SK-N-SH treated with all-trans-retinoic acid at 6 μM for 48 hours (cell line): ENCODE results near the gene SGMS2.

Experiments
- ATAC-seq: fragments of 200-7000 bp; cut with Tn5 transposase; 3 replicates; pipeline ENCODE4 v1.9.1; 2020; ENCODE audit warnings: mild to moderate bottlenecking, moderate library complexity
- ARNTL ChIP-seq: fragments of 450-650 bp; formaldehyde crosslinking; IDR thresholded peaks from 2 replicates; pipeline ENCODE4 v1.5.0; 2020; ENCODE audit warnings: low read depth, mild to moderate bottlenecking, moderate library complexity, borderline replicate concordance
- BACH2 ChIP-seq: fragments of 250-450 bp; sonication (Bioruptor Pico); IDR thresholded peaks from 2 replicates; pipeline ENCODE4 v1.9.0; 2021; ENCODE audit warnings: mild to moderate bottlenecking, borderline replicate concordance
- CSDC2 ChIP-seq: fragments of 250-450 bp; sonication (Bioruptor Pico); IDR thresholded peaks from 2 replicates; pipeline ENCODE4 v1.5.0; 2020; ENCODE audit warnings: mild to moderate bottlenecking, moderate library complexity
- GLIS3 ChIP-seq: fragments of 250-450 bp; sonication (Bioruptor Pico); IDR thresholded peaks from 2 replicates; pipeline ENCODE4 v1.5.0; 2020; ENCODE audit warnings: mild to moderate bottlenecking, moderate library complexity
- ISL1 ChIP-seq: fragments of 250-450 bp; sonication (Bioruptor Pico); IDR thresholded peaks from 2 replicates; pipeline ENCODE4 v2.1.2; 2022; ENCODE audit warnings: mild to moderate bottlenecking, moderate library complexity
- OSR1 ChIP-seq: fragments of 250-450 bp; sonication (Bioruptor Pico); IDR thresholded peaks from 2 replicates; pipeline ENCODE4 v1.8.0; 2022; ENCODE audit warnings: moderate library complexity, mild to moderate bottlenecking, inconsistent platforms
- PATZ1 ChIP-seq: fragments of 250-450 bp; sonication (Bioruptor Pico); IDR thresholded peaks from 2 replicates; pipeline ENCODE4 v1.8.0; 2020; ENCODE audit warnings: mild to moderate bottlenecking, moderate library complexity, borderline replicate concordance
- PPARA ChIP-seq: fragments of 250-450 bp; sonication (Bioruptor Pico); IDR thresholded peaks from 2 replicates; pipeline ENCODE4 v1.5.0; 2020; ENCODE audit warnings: mild to moderate bottlenecking, borderline replicate concordance
- RARB ChIP-seq: fragments of 250-450 bp; sonication (Bioruptor Pico); IDR thresholded peaks from 2 replicates; pipeline ENCODE4 v1.8.0; 2021; ENCODE audit warnings: mild to moderate bottlenecking, moderate library complexity
- SNAI2 ChIP-seq: fragments of 250-450 bp; sonication (Bioruptor Pico); IDR thresholded peaks from 2 replicates; pipeline ENCODE4 v1.5.0; 2020; ENCODE audit warnings: mild to moderate bottlenecking, moderate library complexity
- TCF4 ChIP-seq: fragments of 250-450 bp; sonication (Bioruptor Pico); IDR thresholded peaks from 2 replicates; pipeline ENCODE4 v1.8.0; 2021; ENCODE audit warnings: mild to moderate bottlenecking, moderate library complexity, borderline replicate concordance
- TOX ChIP-seq: fragments of 250-450 bp; sonication (Bioruptor Pico); IDR thresholded peaks from 2 replicates; pipeline ENCODE4 v1.8.0; 2021; ENCODE audit warnings: mild to moderate bottlenecking, moderate library complexity, borderline replicate concordance
- ZC3H10 ChIP-seq: fragments of 250-450 bp; sonication (Bioruptor Pico); IDR thresholded peaks from 2 replicates; pipeline ENCODE4 v1.5.1; 2021; ENCODE audit warnings: mild to moderate bottlenecking, moderate library complexity
- ZFP3 ChIP-seq: fragments of 250-450 bp; sonication (Bioruptor Pico); IDR thresholded peaks from 2 replicates; pipeline ENCODE4 v1.5.0; 2020; ENCODE audit warnings: mild to moderate bottlenecking, moderate library complexity
- ZFP30 ChIP-seq: fragments of 450-650 bp; formaldehyde crosslinking; IDR thresholded peaks from 2 replicates; pipeline ENCODE4 v1.5.0; 2022; ENCODE audit warnings: mild to moderate bottlenecking, moderate library complexity
- ZNF565 ChIP-seq: fragments of 450-650 bp; formaldehyde crosslinking; conservative IDR thresholded peaks from 2 replicates; pipeline ENCODE4 v1.5.0; 2020; ENCODE audit warnings: low read depth, mild to moderate bottlenecking, moderate library complexity
- ZNF70 ChIP-seq: fragments of 450-650 bp; formaldehyde crosslinking; IDR thresholded peaks from 2 replicates; pipeline ENCODE4 v1.5.0; 2020; ENCODE audit warnings: mild to moderate bottlenecking, moderate library complexity
- TF ChIP-seq, protein P1 (sequence below): fragments of 250-450 bp; sonication (Bioruptor Pico); IDR thresholded peaks from 2 replicates; pipeline ENCODE4 v1.8.0; 2021; ENCODE audit warnings: low read depth, mild to moderate bottlenecking, moderate library complexity, borderline replicate concordance
- TF ChIP-seq, protein P2 (sequence below): fragments of 250-450 bp; sonication (Bioruptor Pico); IDR thresholded peaks from 2 replicates; pipeline ENCODE4 v1.5.1; 2020; ENCODE audit warnings: low read depth, mild to moderate bottlenecking, moderate library complexity
- TF ChIP-seq, protein P3 (sequence below): fragments of 250-450 bp; sonication (Bioruptor Pico); IDR thresholded peaks from 2 replicates; pipeline ENCODE4 v1.5.1; 2021; ENCODE audit warnings: mild to moderate bottlenecking, moderate library complexity
- TF ChIP-seq, protein P4 (sequence below): fragments of 250-450 bp; sonication (Bioruptor Pico); IDR thresholded peaks from 2 replicates; pipeline ENCODE4 v1.5.0; 2020; ENCODE audit warnings: mild to moderate bottlenecking, moderate library complexity

The SGMS2 gene

DNA sequence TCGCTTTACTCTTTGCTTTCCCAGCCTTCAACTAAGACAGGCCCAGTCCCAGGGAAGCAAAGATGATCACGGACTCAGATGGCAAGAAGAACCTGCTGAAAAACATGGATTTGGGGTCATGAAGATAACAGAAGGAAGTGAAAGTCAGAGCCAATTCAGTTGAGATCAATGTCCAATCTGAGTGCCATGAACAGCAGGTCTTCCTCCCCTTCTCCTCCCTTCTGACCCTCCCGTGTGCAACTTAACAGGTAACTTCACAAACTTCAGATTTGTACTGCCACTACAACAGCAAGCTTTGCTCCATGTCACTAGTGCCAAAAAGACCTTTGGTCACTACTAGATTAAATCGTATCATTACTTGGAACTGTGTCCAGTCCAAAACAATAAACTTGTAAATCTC, 15.5 kb upstream of the SGMS2 start:
- TF ChIP-seq, protein P1, sequence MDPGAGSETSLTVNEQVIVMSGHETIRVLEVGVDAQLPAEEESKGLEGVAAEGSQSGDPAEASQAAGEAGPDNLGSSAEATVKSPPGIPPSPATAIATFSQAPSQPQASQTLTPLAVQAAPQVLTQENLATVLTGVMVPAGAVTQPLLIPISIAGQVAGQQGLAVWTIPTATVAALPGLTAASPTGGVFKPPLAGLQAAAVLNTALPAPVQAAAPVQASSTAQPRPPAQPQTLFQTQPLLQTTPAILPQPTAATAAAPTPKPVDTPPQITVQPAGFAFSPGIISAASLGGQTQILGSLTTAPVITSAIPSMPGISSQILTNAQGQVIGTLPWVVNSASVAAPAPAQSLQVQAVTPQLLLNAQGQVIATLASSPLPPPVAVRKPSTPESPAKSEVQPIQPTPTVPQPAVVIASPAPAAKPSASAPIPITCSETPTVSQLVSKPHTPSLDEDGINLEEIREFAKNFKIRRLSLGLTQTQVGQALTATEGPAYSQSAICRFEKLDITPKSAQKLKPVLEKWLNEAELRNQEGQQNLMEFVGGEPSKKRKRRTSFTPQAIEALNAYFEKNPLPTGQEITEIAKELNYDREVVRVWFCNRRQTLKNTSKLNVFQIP = no peak
- TF ChIP-seq ZNF70 (no peak), ARNTL (no peak), GLIS3 (CRISPR knock-in tag) (no peak), OSR1 (CRISPR knock-in tag) (no peak), ISL1 (CRISPR knock-in tag) (no peak), SNAI2 (CRISPR knock-in tag) (no peak), CSDC2 (CRISPR knock-in tag) (no peak), BACH2 (CRISPR knock-in tag) (no peak), ZC3H10 (CRISPR knock-in tag) (no peak), TOX (CRISPR knock-in tag) (no peak), ZFP30 (no peak), ZFP3 (CRISPR knock-in tag) (no peak), PPARA (no peak), PATZ1 (CRISPR knock-in tag) (no peak)
- TF ChIP-seq, protein P2, sequence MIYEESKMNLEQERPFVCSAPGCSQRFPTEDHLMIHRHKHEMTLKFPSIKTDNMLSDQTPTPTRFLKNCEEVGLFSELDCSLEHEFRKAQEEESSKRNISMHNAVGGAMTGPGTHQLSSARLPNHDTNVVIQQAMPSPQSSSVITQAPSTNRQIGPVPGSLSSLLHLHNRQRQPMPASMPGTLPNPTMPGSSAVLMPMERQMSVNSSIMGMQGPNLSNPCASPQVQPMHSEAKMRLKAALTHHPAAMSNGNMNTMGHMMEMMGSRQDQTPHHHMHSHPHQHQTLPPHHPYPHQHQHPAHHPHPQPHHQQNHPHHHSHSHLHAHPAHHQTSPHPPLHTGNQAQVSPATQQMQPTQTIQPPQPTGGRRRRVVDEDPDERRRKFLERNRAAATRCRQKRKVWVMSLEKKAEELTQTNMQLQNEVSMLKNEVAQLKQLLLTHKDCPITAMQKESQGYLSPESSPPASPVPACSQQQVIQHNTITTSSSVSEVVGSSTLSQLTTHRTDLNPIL = no peak
- TF ChIP-seq, protein P3, sequence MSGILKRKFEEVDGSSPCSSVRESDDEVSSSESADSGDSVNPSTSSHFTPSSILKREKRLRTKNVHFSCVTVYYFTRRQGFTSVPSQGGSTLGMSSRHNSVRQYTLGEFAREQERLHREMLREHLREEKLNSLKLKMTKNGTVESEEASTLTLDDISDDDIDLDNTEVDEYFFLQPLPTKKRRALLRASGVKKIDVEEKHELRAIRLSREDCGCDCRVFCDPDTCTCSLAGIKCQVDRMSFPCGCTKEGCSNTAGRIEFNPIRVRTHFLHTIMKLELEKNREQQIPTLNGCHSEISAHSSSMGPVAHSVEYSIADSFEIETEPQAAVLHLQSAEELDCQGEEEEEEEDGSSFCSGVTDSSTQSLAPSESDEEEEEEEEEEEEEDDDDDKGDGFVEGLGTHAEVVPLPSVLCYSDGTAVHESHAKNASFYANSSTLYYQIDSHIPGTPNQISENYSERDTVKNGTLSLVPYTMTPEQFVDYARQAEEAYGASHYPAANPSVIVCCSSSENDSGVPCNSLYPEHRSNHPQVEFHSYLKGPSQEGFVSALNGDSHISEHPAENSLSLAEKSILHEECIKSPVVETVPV (CRISPR knock-in tag) = no peak
- TF ChIP-seq, protein P4, sequence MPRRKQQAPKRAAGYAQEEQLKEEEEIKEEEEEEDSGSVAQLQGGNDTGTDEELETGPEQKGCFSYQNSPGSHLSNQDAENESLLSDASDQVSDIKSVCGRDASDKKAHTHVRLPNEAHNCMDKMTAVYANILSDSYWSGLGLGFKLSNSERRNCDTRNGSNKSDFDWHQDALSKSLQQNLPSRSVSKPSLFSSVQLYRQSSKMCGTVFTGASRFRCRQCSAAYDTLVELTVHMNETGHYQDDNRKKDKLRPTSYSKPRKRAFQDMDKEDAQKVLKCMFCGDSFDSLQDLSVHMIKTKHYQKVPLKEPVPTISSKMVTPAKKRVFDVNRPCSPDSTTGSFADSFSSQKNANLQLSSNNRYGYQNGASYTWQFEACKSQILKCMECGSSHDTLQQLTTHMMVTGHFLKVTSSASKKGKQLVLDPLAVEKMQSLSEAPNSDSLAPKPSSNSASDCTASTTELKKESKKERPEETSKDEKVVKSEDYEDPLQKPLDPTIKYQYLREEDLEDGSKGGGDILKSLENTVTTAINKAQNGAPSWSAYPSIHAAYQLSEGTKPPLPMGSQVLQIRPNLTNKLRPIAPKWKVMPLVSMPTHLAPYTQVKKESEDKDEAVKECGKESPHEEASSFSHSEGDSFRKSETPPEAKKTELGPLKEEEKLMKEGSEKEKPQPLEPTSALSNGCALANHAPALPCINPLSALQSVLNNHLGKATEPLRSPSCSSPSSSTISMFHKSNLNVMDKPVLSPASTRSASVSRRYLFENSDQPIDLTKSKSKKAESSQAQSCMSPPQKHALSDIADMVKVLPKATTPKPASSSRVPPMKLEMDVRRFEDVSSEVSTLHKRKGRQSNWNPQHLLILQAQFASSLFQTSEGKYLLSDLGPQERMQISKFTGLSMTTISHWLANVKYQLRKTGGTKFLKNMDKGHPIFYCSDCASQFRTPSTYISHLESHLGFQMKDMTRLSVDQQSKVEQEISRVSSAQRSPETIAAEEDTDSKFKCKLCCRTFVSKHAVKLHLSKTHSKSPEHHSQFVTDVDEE (CRISPR knock-in tag) = no peak
- no peak for ATAC-seq

DNA sequence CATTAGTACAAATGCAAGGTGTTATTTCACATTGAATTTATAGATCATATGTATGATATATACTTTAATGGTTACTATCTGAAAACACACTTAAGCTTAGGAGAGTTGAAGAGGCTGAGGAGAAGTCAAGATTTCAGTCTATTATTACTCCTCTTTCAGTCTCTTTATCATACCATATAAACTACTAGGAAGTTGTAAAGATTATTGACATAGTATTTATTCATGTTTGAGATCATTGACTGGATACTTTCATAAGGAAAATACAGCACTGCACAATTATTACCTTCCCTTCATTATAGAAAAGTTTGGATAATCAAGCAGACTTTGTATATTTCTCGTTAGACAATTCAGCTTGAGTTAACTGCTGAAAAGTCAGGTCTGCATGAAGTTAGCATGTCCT, 10.0 kb upstream of the SGMS2 start:
- no peak for ATAC-seq
- TF ChIP-seq ZFP3 (CRISPR knock-in tag) (no peak), PATZ1 (CRISPR knock-in tag) (no peak), TCF4 (CRISPR knock-in tag) (no peak), PPARA (no peak), ZC3H10 (CRISPR knock-in tag) (no peak), SNAI2 (CRISPR knock-in tag) (no peak), OSR1 (CRISPR knock-in tag) (no peak), BACH2 (CRISPR knock-in tag) (no peak), RARB (CRISPR knock-in tag) (no peak), ZNF565 (CRISPR knock-in tag) (no peak), ZNF70 (no peak)
- TF ChIP-seq, protein P4 (CRISPR knock-in tag) = no peak
- TF ChIP-seq, protein P1 = no peak
- TF ChIP-seq, protein P3 (CRISPR knock-in tag) = no peak
